DMS 273 treated with DMSO at 0.1 percent for 48 hours (cell line): ENCODE data around the gene TCP10L.
"Not testable (repeated sequence)": the region's sequence is repeated elsewhere in the genome, so short reads cannot be mapped to it uniquely, and the experiment has no call there.

Source experiments
- DNase-seq: peaks from one replicate; lab custom pipeline; 2025; lab: John Stamatoyannopoulos, UW

Gene TCP10L

GRCh38 chr21:32585042-32585710, at the start of gene TCP10L:
TCP10L (minus strand) TSS chr21:32585523; CDS start chr21:32584304, 1,219 bp downstream.
- no peak for DNase-seq

- no peak for DNase-seq
Observed at GRCh38 chr21:32626621-32627196, 41.4 kb upstream of the TCP10L start.

GRCh38 chr21:32618218-32618617, 32.9 kb upstream of the TCP10L start:
- DNase-seq, result not testable (repeated sequence)

GRCh38 chr21:32613436-32614043, 28.2 kb upstream of the TCP10L start:
- DNase-seq, result no peak

- DNase-seq, result no peak
Observed at GRCh38 chr21:32612999-32613337, 27.6 kb upstream of the TCP10L start.

GRCh38 chr21:32612075-32612998, 27.0 kb upstream of the TCP10L start, which contains the start of gene CFAP298:
CFAP298 (minus strand) TSS chr21:32612377; CDS start chr21:32612243, 134 bp downstream.
- DNase-seq, result peak; percentile 89

GRCh38 chr21:32611471-32611997, 26.2 kb upstream of the TCP10L start:
- DNase-seq, result no peak

GRCh38 chr21:32610940-32611339, 25.6 kb upstream of the TCP10L start:
- DNase-seq, result not testable (repeated sequence)

- no peak for DNase-seq
Observed at GRCh38 chr21:32608851-32609250, 23.5 kb upstream of the TCP10L start.

GRCh38 chr21:32605469-32605868, 20.1 kb upstream of the TCP10L start:
- DNase-seq, result no peak

GRCh38 chr21:32604464-32604863, 19.1 kb upstream of the TCP10L start:
- DNase-seq, result peak; percentile 57

- DNase-seq, result no peak
Observed at GRCh38 chr21:32603131-32603530, 17.8 kb upstream of the TCP10L start.

- no peak for DNase-seq
Observed at GRCh38 chr21:32602099-32602498, 16.8 kb upstream of the TCP10L start.

- DNase-seq, result no peak
Observed at GRCh38 chr21:32599526-32599925, 14.2 kb upstream of the TCP10L start.

- DNase-seq, result no peak
Observed at GRCh38 chr21:32599091-32599490, 13.8 kb upstream of the TCP10L start.

GRCh38 chr21:32597205-32597604, 11.9 kb upstream of the TCP10L start:
- no peak for DNase-seq

- DNase-seq, result no peak
Observed at GRCh38 chr21:32595431-32595830, 10.1 kb upstream of the TCP10L start.

GRCh38 chr21:32593690-32594089, 8.4 kb upstream of the TCP10L start:
- no peak for DNase-seq

GRCh38 chr21:32592929-32593502, 7.7 kb upstream of the TCP10L start:
- DNase-seq, result no peak

GRCh38 chr21:32590130-32590529, 4.8 kb upstream of the TCP10L start:
- no peak for DNase-seq

GRCh38 chr21:32587651-32588050, 2.3 kb upstream of the TCP10L start:
- DNase-seq, result no peak

- no peak for DNase-seq
Observed at GRCh38 chr21:32587120-32587519, 1.8 kb upstream of the TCP10L start.
